ENCODE measurements around the gene ATXN7L3.

ATXN7L3 gene

DNA sequence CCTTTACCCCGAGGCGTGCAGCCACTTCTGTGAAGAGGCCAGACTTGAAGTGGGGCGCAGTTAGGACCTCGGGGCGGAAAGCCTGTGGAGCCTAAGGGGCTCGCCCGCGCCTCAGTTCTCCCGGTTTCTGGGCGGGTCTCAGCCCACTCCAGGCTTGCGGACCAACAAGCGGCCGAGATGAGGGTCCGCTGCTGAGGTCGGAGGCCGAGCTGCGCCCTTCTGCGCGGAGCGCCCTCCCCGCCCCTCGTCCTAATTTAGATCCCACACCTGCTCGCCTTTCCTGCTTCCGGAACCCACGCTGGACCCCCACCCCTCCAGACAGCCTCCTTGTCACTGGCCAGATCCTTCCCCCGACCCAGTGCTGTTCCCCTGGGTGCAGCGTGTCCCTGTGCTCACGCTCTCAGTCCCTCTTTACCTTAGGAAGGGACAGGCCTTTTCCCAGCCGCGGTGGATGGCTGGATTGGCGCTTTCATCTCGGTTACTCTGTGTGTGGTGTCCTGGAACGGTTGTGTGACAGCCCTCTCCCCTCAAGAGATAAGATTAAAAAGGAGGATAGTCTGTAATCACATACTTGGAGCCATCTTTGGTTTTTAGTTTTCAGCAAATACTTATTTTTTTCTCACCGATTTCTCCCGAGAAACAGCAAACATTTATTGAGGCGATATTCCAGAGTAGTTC lies 933 bp upstream of the ATXN7L3 start:
- no peak for DNase-seq (ENCODE audit: low read depth)

DNA sequence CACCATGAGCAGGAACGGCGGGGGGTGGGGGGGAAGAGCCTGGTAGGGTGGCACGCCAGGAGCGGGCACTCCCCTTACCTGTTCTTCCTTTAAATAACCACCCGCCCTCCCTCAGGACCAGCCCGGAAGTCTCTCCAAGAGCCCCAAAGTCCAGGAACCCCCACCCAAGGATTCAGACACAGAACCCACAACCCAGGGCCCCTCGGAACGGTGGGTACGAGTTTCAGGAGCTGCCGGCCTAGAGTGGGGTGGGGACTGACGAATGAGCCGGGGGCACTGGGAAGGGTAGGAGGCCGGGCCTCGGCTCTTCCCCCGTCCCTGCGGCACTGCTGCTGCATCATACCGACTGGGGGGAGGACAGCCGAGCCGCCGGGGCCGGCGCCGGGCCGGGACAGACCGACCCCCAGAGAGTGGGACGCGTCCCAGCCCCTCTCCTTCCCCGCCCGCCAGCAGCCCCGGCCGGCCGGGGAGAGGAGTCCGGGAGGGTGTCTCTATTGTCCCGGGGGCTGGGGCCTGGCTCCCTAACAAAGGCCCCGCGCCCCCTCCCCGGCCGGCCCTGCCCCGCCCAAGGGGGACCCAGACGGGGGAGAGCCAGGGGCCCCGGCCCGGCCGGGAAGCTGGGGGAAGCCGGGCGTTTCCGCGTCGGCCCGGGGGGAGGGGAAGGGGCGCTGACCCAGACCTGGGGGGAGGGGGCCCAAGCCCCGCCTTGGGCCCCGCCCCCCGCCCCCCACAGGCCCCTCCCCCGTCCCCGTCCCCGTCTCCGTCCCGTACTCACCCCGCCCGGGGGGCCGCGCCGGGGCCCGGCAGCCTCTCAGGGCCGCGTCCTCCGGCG lies 747 bp downstream of the ATXN7L3 start:
- DNase-seq (ENCODE audit: low read depth): peak; percentile 47

DNA sequence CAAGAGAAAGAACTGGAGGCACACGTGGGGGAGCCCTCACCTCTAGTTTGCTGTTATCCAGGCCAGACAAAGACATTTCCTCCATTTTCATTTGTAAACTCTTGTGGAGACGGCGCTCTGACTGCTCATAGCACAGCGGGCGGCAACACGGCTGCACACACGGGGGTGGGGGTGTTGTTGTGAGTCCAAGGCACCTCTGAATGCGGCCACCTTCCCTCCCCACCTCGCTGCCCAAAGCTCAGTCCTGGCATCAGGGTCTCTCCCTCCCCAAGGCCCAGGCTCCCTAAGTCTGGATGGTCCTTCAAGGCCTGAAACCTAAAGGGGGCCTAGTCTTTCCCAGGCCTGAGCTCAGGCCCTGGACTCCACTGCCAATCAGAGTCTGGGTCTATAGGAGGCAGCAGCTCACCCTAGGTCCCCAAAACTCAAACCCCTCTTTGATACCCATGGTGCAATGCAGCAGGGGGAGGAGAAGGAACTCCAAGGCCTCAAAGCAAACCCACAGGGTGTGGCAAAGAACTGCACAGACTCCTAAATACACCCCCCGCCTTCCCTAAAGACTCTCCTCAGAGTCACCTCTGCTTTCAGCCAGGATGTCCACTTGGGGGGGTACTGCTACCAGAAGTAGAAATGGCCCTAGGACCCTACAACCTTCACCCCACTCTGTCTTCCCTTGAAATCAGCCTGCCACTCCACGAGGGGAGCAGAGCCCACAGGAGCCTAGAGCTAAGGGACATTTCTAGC lies 1.5 kb downstream of the ATXN7L3 start:
- peak; percentile 31 for DNase-seq (ENCODE audit: low read depth)

DNA sequence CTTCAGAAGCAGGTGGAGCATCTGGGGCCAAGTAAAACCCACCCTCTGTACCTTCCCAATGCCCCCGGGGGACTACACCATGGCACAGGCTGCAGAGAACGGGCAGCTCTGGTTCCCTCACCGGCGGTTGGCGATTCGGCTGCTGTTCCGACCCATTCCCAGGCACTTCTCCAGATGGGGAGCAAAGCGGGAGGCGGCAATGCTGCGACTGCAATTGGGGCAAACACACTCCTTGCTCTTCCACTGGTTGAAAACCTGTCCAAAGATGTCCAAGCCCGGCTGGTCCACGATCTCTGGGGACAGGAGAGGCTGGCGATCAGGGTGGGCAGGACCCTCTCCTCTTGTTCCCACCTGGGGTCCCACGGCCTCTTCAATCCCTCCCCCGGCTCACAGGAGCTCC lies 2.6 kb downstream of the ATXN7L3 start:
- DNase-seq (ENCODE audit: low read depth): no peak

DNA sequence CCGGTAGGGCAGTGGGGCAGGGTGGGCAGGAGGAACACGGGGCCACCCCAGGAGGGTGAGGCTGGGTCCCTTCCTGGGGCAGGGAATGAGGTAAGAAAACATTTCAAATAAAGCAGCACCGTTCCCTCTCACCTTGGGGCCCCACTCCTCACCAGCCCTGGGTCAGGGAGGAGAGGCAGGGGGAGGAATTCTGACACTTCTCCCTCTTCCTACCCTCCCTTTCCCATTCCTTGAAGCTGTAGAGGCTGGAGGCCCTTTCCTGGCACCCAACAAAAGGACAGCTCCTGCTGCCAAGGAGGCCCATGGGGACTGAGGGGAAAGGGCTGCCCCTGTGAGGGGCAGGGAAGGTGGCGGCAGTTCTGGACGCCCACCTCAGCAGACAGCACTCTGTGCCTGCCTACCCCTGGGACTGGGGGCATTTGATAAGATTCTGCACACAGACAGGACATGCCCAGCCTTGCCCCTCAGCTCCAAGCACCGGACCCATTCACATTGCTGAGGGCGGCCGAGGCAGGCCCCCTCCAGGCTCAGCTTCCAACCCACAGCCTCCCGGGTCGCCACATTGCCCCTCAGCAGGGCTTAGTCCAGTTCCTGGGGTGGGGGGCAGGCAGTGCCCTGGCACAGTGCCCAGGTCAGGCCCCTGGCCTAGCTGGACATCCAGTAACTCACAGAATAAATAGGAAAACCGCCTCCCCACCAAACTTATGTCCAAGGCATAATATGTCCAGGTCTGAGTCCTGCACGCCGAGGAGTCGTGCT lies 6.2 kb downstream of the ATXN7L3 start:
- no peak for DNase-seq (ENCODE audit: low read depth)

DNA sequence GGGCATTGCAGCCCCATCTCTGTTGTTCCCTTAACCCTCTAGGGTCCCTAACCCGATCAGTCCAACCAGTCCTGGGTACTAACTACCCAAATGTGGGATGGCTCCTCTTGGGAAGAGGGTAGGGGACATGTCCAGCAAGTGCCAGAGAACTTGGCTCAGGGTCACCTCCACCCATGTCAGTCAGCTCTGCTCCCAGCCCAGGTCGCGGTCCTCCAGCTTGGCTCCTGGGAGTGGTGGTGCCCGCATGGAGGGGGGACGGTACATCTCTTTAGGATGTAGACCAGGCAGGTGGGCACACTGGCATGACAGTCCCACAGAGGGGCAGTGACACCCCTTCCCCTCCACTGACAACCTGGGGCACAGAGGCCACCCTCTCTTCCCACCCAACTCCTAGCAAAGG lies 6.9 kb downstream of the ATXN7L3 start:
- no peak for DNase-seq (ENCODE audit: low read depth)

DNA sequence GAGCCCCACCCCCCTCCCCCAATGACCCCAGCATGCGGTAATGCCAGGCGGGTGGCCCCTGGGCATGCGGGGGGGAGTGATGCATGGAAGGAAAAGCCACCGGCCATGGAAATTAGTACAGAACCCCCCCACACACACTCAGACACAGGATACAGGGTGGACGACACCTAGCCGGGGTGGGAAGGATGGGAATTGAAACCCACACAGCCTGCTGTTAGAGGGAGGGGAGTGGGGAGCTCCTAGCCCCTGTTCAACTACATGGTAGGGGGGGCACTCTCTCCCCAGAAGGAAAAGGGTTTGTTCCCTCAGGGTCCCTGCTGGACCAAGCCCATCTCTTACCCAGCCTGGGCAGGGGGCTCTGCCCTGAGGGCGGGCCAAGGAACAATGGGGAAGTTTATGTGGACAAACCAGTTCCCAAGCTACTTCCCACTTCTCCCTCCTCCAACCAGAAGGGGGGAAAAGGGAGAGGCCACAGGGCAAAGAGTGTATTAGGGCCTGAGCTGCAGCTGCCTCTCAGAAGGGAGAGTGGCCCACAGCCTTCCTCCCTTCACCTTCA lies 7.7 kb downstream of the ATXN7L3 start:
- no peak for DNase-seq (ENCODE audit: low read depth)

DNA sequence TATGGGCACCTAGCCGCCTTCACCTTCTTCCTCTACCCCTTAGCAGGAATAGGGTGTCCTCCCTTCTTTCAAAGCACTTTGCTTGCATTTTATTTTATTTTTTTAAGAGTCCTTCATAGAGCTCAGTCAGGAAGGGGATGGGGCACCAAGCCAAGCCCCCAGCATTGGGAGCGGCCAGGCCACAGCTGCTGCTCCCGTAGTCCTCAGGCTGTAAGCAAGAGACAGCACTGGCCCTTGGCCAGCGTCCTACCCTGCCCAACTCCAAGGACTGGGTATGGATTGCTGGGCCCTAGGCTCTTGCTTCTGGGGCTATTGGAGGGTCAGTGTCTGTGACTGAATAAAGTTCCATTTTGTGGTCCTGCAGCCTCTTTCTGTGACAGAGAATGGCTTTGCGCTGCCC lies 8.3 kb downstream of the ATXN7L3 start:
- no peak for DNase-seq (ENCODE audit: low read depth)

DNA sequence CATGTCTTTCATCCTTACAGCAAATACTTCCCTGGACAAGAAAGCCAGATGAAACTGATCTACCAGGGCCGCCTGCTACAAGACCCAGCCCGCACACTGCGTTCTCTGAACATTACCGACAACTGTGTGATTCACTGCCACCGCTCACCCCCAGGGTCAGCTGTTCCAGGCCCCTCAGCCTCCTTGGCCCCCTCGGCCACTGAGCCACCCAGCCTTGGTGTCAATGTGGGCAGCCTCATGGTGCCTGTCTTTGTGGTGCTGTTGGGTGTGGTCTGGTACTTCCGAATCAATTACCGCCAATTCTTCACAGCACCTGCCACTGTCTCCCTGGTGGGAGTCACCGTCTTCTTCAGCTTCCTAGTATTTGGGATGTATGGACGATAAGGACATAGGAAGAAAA lies 9.2 kb downstream of the ATXN7L3 start:
- DNase-seq (ENCODE audit: low read depth): no peak

DNA sequence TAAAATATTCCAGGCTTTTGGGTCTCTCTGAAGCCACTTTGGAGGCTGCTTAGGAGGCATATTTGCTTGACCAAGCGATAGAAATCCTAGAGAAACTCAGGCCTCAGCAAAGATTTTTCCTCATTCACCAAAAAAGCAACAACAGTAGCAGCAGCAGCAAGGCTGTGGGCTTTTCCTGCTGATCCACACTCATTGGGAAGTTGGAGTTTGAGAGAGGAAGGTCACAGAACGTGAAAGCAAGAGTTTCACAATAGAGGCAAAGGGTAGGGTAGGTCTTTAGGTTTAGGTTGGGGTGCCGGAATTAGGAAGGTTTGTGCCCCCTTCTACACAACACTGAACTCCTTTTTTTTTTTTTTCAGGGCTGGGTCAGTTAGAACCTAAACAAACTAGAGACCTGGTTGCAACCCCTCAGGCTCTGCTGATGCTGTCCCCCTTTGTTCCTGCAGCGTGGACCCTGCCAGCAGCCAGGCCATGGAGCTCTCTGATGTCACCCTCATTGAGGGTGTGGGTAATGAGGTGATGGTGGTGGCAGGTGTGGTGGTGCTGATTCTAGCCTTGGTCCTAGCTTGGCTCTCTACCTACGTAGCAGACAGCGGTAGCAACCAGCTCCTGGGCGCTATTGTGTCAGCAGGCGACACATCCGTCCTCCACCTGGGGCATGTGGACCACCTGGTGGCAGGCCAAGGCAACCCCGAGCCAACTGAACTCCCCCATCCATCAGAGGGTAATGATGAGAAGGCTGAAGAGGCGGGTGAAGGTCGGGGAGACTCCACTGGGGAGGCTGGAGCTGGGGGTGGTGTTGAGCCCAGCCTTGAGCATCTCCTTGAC lies 10.9 kb downstream of the ATXN7L3 start:
- DNase-seq (ENCODE audit: low read depth): no peak

DNA sequence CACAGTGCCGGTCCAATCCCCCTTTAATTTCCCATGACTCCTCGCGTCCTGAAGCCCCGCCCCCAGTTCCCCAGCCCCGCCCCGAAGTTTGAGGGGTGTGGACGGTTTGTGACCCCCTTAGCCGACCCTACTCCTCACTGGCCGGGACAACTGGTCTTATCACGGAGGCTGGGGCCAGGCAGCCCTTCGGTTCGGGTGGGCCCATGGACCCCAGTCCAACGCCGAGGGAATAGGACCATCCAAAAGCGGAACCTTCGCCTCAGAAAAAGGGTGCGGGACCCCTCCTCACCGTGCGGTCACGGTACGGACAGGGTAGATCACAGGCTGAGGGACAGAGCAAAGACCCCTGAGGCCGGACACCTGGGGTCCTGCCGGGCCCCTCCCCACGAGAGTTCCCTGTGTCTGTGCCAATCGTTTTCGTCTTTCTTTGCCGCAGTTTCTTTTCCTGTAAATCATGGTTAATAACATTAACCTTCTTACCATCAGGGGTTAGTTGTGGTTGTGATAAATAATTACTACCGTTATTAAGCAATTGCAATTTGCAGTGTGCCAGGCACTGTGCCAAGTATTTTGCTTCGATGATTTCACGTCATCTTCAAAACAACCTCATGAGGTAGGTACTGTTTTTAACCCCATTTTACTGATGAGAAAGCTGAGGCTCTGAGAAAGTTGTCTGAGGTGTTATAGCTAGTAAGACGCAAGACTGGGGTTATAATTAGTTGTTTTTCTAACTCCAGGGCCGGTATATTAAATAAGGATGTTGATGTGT lies 12.4 kb downstream of the ATXN7L3 start:
- no peak for DNase-seq (ENCODE audit: low read depth)

DNA sequence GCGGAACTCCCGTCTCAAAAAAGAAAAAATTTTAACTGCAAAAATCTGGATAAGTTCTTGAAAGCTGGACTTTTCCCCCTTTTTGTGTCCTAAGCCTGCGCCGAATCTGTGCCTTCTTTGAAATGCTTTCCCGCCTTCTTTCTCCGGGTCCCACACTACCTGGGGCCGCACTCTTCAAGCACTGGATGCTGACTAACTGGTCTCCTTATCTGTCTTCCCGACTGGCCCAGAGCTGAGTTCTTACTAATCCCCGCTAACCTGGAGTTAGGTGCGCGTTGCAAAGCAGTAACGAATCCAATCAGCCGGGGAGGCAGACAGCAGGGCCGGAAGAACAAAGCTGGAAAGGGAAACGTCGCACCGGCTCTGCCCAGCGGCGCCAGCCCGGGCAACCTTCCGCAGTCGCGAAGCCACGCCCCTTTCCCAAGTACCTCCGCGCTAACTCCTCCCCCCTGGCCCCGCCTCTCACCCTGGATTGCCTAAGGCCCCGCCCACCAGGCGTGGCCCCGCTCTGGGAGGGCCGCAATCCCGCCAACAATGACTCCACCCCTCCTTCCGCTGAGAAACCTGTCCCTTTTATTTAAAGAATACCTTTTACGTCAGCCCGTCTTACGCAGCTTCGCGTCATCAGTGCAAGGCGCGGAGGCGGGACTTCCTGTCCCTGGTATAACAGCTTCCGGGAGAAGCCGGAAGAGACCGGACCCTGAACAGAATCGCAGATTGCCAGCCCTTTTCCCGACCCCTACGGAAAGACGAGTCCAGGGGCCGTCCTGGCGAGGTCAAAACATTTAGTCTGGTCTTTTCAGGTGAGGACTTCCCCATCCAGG lies 13.2 kb downstream of the ATXN7L3 start, which contains the start of gene TMUB2:
TSS of gene TMUB2 (plus strand) at position 666 of the 824 bp plus-strand sequence. CDS start 737 bp downstream, outside the sequence.
- peak; percentile 99 for DNase-seq (ENCODE audit: low read depth)

DNA sequence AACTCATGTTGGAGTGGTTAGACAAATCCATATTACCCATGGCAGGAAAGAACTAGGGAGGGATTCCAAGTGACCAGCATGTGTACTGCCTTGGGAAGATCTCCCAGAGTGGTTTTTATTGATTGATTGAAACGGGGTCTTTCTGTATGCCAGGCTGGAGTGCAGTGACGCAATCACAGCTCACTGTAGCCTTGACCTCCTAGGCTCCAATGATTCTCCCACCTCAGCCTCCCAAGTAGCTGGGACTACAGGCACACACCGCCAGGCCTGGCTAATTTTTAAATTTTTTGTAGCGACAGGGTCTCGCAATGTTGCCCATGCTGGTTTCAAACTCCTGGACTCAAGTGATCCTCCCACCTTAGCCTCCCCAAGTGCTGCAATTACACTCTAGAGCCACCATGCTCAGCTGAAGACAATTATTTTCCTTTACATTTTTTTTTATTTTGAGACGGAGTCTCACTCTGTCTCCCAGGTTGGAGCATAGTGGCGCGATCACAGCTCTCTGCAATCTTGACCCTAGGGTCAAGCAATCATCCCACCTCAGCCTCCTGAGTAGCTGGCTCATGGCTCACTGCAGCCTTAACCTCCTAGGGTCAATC lies 15.4 kb downstream of the ATXN7L3 start:
- DNase-seq (ENCODE audit: low read depth): no peak

DNA sequence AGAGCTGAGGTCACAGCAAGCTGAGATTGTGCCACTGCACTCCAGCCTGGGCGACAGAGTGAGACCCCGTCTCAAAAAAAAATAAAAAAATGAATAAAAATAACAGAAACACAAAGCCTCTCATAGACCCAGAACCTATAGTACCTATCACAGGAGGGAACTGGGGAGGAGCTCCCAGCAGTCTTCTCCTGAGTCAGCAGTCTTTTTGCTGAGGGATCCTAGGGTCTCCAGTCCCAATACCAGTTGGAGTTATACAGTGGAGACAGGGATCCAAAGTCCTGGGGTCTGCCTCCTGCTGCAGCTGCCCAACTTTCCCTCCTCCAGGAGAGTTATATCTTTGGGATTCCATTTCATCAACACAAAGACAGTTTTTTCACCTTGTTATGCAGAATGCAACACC lies 16.7 kb downstream of the ATXN7L3 start:
- no peak for DNase-seq (ENCODE audit: low read depth)

DNA sequence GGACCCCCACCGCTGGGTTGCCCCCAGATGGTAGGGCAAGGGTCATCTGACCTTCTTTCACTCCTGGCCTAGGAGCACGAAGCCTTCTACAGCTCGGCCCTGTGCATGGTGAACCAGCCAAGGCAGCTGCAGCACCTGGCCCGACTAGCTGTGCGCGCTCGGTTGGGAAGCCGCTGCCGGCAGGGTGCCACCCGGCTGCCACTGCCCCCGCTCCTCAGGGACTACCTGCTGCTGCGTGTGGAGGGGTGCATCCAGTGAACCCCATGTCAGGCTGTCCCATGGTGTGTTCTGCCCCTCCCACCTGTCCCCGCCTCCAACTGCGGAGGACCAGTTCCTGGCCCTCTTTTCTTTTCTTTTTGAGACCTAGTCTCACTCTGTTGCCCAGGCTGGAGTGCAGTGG lies 21.6 kb downstream of the ATXN7L3 start:
- DNase-seq (ENCODE audit: low read depth): no peak

DNA sequence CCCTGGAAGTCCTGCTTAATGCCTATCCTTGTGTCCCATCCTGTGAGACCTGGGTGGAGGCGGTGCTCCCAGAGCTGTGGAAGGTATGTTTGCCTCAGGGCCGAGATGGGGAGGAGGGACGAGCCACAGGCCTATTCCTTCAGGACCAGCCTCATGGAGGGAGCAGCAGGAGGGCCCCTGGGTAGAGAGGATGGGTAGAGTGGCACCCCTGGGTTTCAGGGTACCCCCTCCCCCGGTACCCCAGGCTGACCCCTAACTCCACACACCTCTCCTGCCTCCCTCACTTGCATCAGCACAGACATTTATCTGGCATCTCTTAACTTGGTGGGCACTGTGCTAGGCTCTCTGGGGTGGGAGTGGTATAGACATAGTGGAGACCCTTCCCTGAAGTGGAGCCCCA lies 22.0 kb downstream of the ATXN7L3 start:
- no peak for DNase-seq (ENCODE audit: low read depth)

DNA sequence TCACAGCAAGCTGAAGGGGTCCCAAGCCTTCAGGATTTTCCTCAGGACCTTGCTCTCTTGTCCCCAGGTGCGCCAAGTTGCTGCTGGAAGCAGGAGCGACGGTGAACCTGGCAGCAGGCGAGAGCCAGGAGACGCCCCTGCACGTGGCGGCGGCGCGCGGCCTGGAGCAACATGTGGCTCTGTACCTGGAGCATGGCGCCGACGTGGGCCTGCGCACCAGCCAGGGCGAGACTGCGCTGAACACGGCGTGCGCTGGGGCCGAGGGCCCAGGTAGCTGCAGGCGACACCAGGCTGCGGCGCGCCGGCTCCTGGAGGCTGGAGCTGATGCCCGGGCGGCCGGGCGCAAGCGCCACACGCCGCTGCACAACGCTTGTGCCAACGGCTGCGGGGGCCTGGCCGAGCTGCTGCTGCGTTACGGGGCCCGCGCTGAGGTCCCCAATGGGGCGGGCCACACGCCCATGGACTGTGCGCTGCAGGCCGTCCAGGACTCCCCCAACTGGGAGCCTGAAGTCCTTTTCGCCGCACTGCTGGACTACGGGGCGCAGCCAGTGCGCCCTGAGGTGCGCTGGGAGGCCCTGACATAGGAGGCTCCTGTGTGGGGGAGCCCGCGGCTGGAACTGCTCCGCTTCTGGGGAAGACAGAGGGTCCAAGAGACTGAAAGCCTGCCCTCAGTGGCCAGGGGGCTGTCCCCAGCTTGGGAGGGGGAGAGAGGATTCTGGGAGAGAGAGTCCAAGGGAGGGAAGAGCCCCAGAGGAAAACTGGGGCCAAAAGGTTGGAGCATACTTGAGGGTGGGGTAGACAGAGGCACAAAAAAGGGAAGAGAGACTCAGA lies 22.8 kb downstream of the ATXN7L3 start:
- no peak for DNase-seq (ENCODE audit: low read depth)

DNA sequence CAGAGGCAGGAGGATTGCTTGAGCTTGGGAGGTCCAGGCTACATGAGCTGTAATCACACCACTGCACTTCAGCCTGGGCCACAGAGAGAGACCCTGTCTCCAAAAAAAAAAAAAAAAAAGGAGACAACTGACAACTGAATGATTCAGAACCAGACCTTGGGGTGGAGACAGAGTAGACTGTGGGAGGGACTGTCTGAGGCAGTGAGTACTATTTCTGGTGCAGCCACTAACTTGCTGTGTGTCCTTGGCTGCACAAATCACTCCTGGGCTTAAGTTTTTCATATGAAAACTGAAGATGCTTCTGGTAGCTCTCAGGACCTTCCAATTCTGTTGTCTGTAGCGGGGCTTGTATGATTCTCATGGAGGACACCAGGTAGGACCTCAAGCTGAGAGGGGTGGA lies 23.4 kb downstream of the ATXN7L3 start:
- DNase-seq (ENCODE audit: low read depth): no peak
